Liver (tissue), 9 donors: ENCODE data around the gene PGC. TPM values are rescaled to one million over a fixed set of nuclear protein-coding genes. Genes with fewer than 3 reads are reported as not detected.
A peak's percentile ranks its signal among the peaks of the same experiment; 100 is the strongest.

Experiments
- DNase-seq: peaks from one replicate; pipeline ENCODE4 v3.0.0-alpha.2; 2017; ENCODE audit warnings: low spot score
- H3K27ac ChIP-seq, 2 donors: one replicate each; pipeline ENCODE4 v1.7.0; 2013; ENCODE audit warnings: inconsistent platforms in 2 of 2, low read length in 2 of 2, control low read depth in 1 of 2, low read depth in 1 of 2, mild to moderate bottlenecking in 1 of 2
- H3K27me3 ChIP-seq, 4 donors: one replicate each; pipeline versions ENCODE4 v1.6.1 to v1.7.0; 2013; ENCODE audit warnings: low read length in 3 of 4, inconsistent platforms in 1 of 4, mild to moderate bottlenecking in 1 of 4, moderate library complexity in 1 of 4; ENCODE audit not compliant: control insufficient read depth in 4 of 4, insufficient read depth in 4 of 4
- H3K36me3 ChIP-seq, 4 donors: one replicate each; pipeline versions ENCODE4 v1.6.1 to v1.7.0; 2013; ENCODE audit warnings: low read length in 3 of 4, mild to moderate bottlenecking in 3 of 4, low read depth in 1 of 4, moderate library complexity in 1 of 4; ENCODE audit not compliant: control insufficient read depth in 4 of 4, insufficient read depth in 3 of 4
- H3K4me1 ChIP-seq, 4 donors: one replicate each; pipeline versions ENCODE4 v1.6.1 to v1.7.0; 2013; ENCODE audit warnings: low read length in 3 of 4, mild to moderate bottlenecking in 3 of 4, moderate library complexity in 1 of 4; ENCODE audit not compliant: control insufficient read depth in 4 of 4, insufficient read depth in 4 of 4
- H3K4me3 ChIP-seq, 3 donors: one replicate each; pipeline versions ENCODE4 v1.6.1 to v1.7.0; 2013; ENCODE audit warnings: low read length in 3 of 3, control low read depth in 1 of 3, low read depth in 1 of 3, mild to moderate bottlenecking in 1 of 3
- H3K9ac ChIP-seq, 2 donors: one replicate each; pipeline ENCODE4 v1.7.0; 2013; ENCODE audit warnings: low read length in 2 of 2, mild to moderate bottlenecking in 2 of 2, moderate library complexity in 2 of 2, control low read depth in 1 of 2, low read depth in 1 of 2
- H3K9me3 ChIP-seq, 4 donors: one replicate each; pipeline versions ENCODE4 v1.6.1 to v1.7.0; 2013; ENCODE audit warnings: low read length in 3 of 4; ENCODE audit not compliant: control insufficient read depth in 4 of 4
- ATF3 ChIP-seq: IDR thresholded peaks from 2 replicates; pipeline ENCODE4 v1.6.1; 2016; ENCODE audit warnings: antibody characterized with exemption
- CTCF ChIP-seq: fragments of 150-350 bp; IDR thresholded peaks from 2 replicates; pipeline ENCODE4 v1.5.1; 2017; ENCODE audit warnings: improper control_type of control experiment, low read depth, low read length; ENCODE audit not compliant: missing input control
- EGR1 ChIP-seq, 2 donors: IDR thresholded peaks; 2 replicates each; pipeline ENCODE4 v1.6.1; 2016 to 2018; ENCODE audit warnings: antibody characterized with exemption in 2 of 2, low read depth in 2 of 2
- FOXA1 ChIP-seq: IDR thresholded peaks from 2 replicates; pipeline ENCODE4 v1.6.1; 2016; ENCODE audit warnings: antibody characterized with exemption
- FOXA2 ChIP-seq: IDR thresholded peaks from 2 replicates; pipeline ENCODE4 v1.6.1; 2016; ENCODE audit warnings: antibody characterized with exemption
- GABPA ChIP-seq, 2 donors: IDR thresholded peaks in 1 of 2; conservative IDR thresholded peaks in 1 of 2; 2 replicates each; pipeline ENCODE4 v1.6.1; 2016; ENCODE audit warnings: antibody characterized with exemption in 2 of 2, mild to moderate bottlenecking in 1 of 2, moderate library complexity in 1 of 2
- HNF4A ChIP-seq, 2 donors: conservative IDR thresholded peaks; 2 replicates each; pipeline ENCODE4 v1.6.1; 2016; ENCODE audit warnings: antibody characterized with exemption in 2 of 2, mild to moderate bottlenecking in 2 of 2
- HNF4G ChIP-seq: IDR thresholded peaks from 2 replicates; pipeline ENCODE4 v1.6.1; 2016; ENCODE audit warnings: antibody characterized with exemption
- JUND ChIP-seq, 2 donors: IDR thresholded peaks; 2 replicates each; pipeline ENCODE4 v1.6.1; 2016; ENCODE audit warnings: antibody characterized with exemption in 2 of 2
- MAX ChIP-seq: IDR thresholded peaks from 2 replicates; pipeline ENCODE4 v1.6.1; 2016; ENCODE audit warnings: antibody characterized with exemption
- RAD21 ChIP-seq, 2 donors: IDR thresholded peaks; 2 replicates each; pipeline ENCODE4 v1.6.1; 2016; ENCODE audit warnings: antibody characterized with exemption in 2 of 2, mild to moderate bottlenecking in 2 of 2
- REST ChIP-seq: IDR thresholded peaks from 2 replicates; pipeline ENCODE4 v1.6.1; 2016; ENCODE audit warnings: antibody characterized with exemption, mild to moderate bottlenecking
- SP1 ChIP-seq: IDR thresholded peaks from 2 replicates; pipeline ENCODE4 v1.6.1; 2018; ENCODE audit warnings: antibody characterized with exemption, mild to moderate bottlenecking
- TAF1 ChIP-seq: conservative IDR thresholded peaks from 2 replicates; pipeline ENCODE4 v1.6.1; 2016; ENCODE audit warnings: antibody characterized with exemption, mild to moderate bottlenecking
- YY1 ChIP-seq: IDR thresholded peaks from 2 replicates; pipeline ENCODE4 v1.6.1; 2016; ENCODE audit warnings: antibody characterized with exemption, mild to moderate bottlenecking
- ZBTB33 ChIP-seq: IDR thresholded peaks from 2 replicates; pipeline ENCODE4 v1.6.1; 2016; ENCODE audit warnings: antibody characterized with exemption
- WGBS: extraction: QIAGEN DNeasy Blood & Tissue Kit; methylation state at CpG from one replicate; pipeline ENCODE4 v1.1.7; 2013; 5-methylcytosine and 5-hydroxymethylcytosine counted together
- polyA plus RNA-seq, 2 donors: library from polyadenylated mRNA; stranded (reverse) in 1 of 2; unstranded in 1 of 2; fragments of 200-250 nt in 1 of 2; fragments of >200 nt in 1 of 2; fragmentation: Nextera tagmentation in 1 of 2; extraction: Ambion mirVana in 1 of 2; gene quantifications; one replicate each; pipeline versions ENCODE4 v1.2.1 to v1.2.3, GENCODE V29; 2013 to 2015
- total RNA-seq, 2 donors: library from RNA; depleted of rRNA; stranded (reverse); fragments of >200 nt; gene quantifications; one replicate each; pipeline ENCODE4 v1.2.3, GENCODE V29; 2014
- donor health status: healthy.
- donor health status: healthy.
- donor health status: healthy.
- donor health status: healthy.
- donor health status: healthy.

The PGC gene
- total and polyA plus RNA-seq, 4 donors: 0.05 to 0.18 TPM; not detected in 2

- WGBS: under 1% methylated on average over 58 of the region's 58 CpGs
- peaks cover 9 to 25% (median 19%) of the 10 kb centered on the region in 4 donors for H3K4me1 ChIP-seq
- peak overlapping the region; percentile 72 to 100 (median 96) for H3K4me3 ChIP-seq
- H3K9ac ChIP-seq: peak overlapping the region; percentile 75 to 82
- peak; percentile 92 for DNase-seq
- peaks cover 0 to 20% (median 10%) of the 10 kb centered on the region in 4 donors for H3K36me3 ChIP-seq
- H3K27me3 ChIP-seq: no peaks in the 10 kb centered on the region
- peak overlapping the region; percentile 91 to 94 for H3K27ac ChIP-seq
- peak; percentile 76 for TF ChIP-seq CTCF
- no peak for TF ChIP-seq JUND (IDR thresholded peaks at IDR 0.05)
- no peak for TF ChIP-seq FOXA2
- no peak for TF ChIP-seq HNF4G
- peak; percentile 67 for TF ChIP-seq REST
- peak; percentile 46 to 68 for TF ChIP-seq RAD21 (IDR thresholded peaks at IDR 0.05)
- H3K9me3 ChIP-seq: no peaks in the 10 kb centered on the region
Measured at GRCh38 chr6:41786451-41787218, 39.4 kb upstream of the PGC start.

GRCh38 chr6:41785689-41786450 lies 38.7 kb upstream of the PGC start:
- H3K36me3 ChIP-seq: peaks cover 0 to 13% (median 10%) of the 10 kb centered on the region in 4 donors
- H3K27ac ChIP-seq: peak overlapping the region in 1 of 2 donors; percentile 54
- H3K9ac ChIP-seq: no peak overlapping the region
- H3K9me3 ChIP-seq: no peaks in the 10 kb centered on the region
- peak overlapping the region in 1 of 3 donors; percentile 72 for H3K4me3 ChIP-seq
- no peaks in the 10 kb centered on the region for H3K27me3 ChIP-seq
- H3K4me1 ChIP-seq: peaks cover 9 to 33% (median 25%) of the 10 kb centered on the region in 4 donors
- DNase-seq: no peak
- 26% methylated on average over 29 of the region's 29 CpGs for WGBS
- TF ChIP-seq MAX: no peak
- TF ChIP-seq FOXA1: no peak
- TF ChIP-seq GABPA (IDR thresholded peaks at IDR 0.05 in 1 of 2, conservative IDR thresholded peaks at IDR 0.05 in 1 of 2): no peak
- TF ChIP-seq RAD21 (IDR thresholded peaks at IDR 0.05): no peak
- TF ChIP-seq TAF1: no peak
- TF ChIP-seq FOXA2: no peak
- TF ChIP-seq YY1: no peak
- no peak for TF ChIP-seq ATF3
- no peak for TF ChIP-seq SP1
- no peak for TF ChIP-seq HNF4G
- no peak for TF ChIP-seq ZBTB33
- no peak for TF ChIP-seq HNF4A (conservative IDR thresholded peaks at IDR 0.05)
- TF ChIP-seq JUND (IDR thresholded peaks at IDR 0.05): no peak
- TF ChIP-seq EGR1 (IDR thresholded peaks at IDR 0.05; ENCODE audit: low read depth in 2 of 2): no peak
- TF ChIP-seq REST: no peak
